ENCODE results near the gene ZNF484.
"Not testable (repeated sequence)": the region's sequence is repeated elsewhere in the genome, so short reads cannot be mapped to it uniquely, and the experiment has no call there.

Gene ZNF484

GRCh38 chr9:92875373-92875772 lies 2.5 kb downstream of the ZNF484 start:
- H2AK5ac ChIP-seq (ENCODE audit: low read length), result no peak overlapping the region
- WGBS (ENCODE audit: extremely low coverage, insufficient coverage, low lambda C conversion rate), result no CpG with 5 or more reads among the region's 1 CpG

GRCh38 chr9:92870289-92870688 lies 7.5 kb downstream of the ZNF484 start:
- Histone ChIP-seq H3K27me3 (ENCODE audit: insufficient read depth, low read length, poor library complexity) (no peaks in the 10 kb centered on the region), H3K4me2 (ENCODE audit: low read length) (no peak overlapping the region), H3K4ac (ENCODE audit: low read depth, low read length) (no peak overlapping the region), H3K9ac (ENCODE audit: low read length) (no peak overlapping the region), H3K79me2 (ENCODE audit: control insufficient read depth, insufficient read depth, low read length) (peaks cover 2% of the 10 kb centered on the region), H3K27ac (ENCODE audit: low read depth, low read length) (no peak overlapping the region), H2BK15ac (replicated peaks; ENCODE audit: low read depth) (no peak overlapping the region), H3K36me3 (ENCODE audit: control insufficient read depth, insufficient read depth, low read length) (no peaks in the 10 kb centered on the region), H2BK120ac (ENCODE audit: low read depth, low read length) (no peak overlapping the region), H2AK5ac (ENCODE audit: low read length) (no peak overlapping the region), H4K8ac (ENCODE audit: low read depth, low read length) (no peak overlapping the region), H3K18ac (ENCODE audit: low read length) (no peak overlapping the region), H3K4me3 (ENCODE audit: low read length) (no peak overlapping the region), H3K79me1 (ENCODE audit: low read length) (peaks cover 10% of the 10 kb centered on the region), H3K4me1 (ENCODE audit: control insufficient read depth, low read depth, low read length) (no peaks in the 10 kb centered on the region), H2BK5ac (ENCODE audit: low read length) (no peak overlapping the region), H3K23ac (ENCODE audit: low read length) (no peak overlapping the region), H4K5ac (ENCODE audit: low read length) (no peak overlapping the region), H3K56ac (ENCODE audit: low read length) (no peak overlapping the region)
- no CpG with 5 or more reads among the region's 2 CpGs for WGBS (ENCODE audit: extremely low coverage, insufficient coverage, low lambda C conversion rate)
- no peak for DNase-seq

More at GRCh38 chr9:92875373-92875772, 2.5 kb downstream of the ZNF484 start:
- Histone ChIP-seq H3K79me1 (ENCODE audit: low read length) (peaks cover 8% of the 10 kb centered on the region), H3K18ac (ENCODE audit: low read length) (no peak overlapping the region), H3K4ac (ENCODE audit: low read depth, low read length) (no peak overlapping the region), H3K36me3 (ENCODE audit: control insufficient read depth, insufficient read depth, low read length) (no peaks in the 10 kb centered on the region), H2BK15ac (replicated peaks; ENCODE audit: low read depth) (no peak overlapping the region), H3K9ac (ENCODE audit: low read length) (no peak overlapping the region), H4K8ac (ENCODE audit: low read depth, low read length) (no peak overlapping the region), H3K79me2 (ENCODE audit: control insufficient read depth, insufficient read depth, low read length) (peaks cover 5% of the 10 kb centered on the region), H3K4me2 (ENCODE audit: low read length) (no peak overlapping the region), H2BK5ac (ENCODE audit: low read length) (no peak overlapping the region), H3K27me3 (ENCODE audit: insufficient read depth, low read length, poor library complexity) (no peaks in the 10 kb centered on the region), H3K23ac (ENCODE audit: low read length) (no peak overlapping the region), H3K27ac (ENCODE audit: low read depth, low read length) (no peak overlapping the region), H3K56ac (ENCODE audit: low read length) (no peak overlapping the region), H2BK120ac (ENCODE audit: low read depth, low read length) (no peak overlapping the region), H3K4me1 (ENCODE audit: control insufficient read depth, low read depth, low read length) (no peaks in the 10 kb centered on the region), H4K5ac (ENCODE audit: low read length) (no peak overlapping the region), H3K4me3 (ENCODE audit: low read length) (no peak overlapping the region)
- no peak for DNase-seq

- not testable (repeated sequence) for H4K8ac ChIP-seq (ENCODE audit: low read depth, low read length); H3K4me1 ChIP-seq (ENCODE audit: control insufficient read depth, low read depth, low read length); DNase-seq; H4K5ac ChIP-seq (ENCODE audit: low read length); H3K56ac ChIP-seq (ENCODE audit: low read length); H2AK5ac ChIP-seq (ENCODE audit: low read length); H2BK15ac ChIP-seq (replicated peaks; ENCODE audit: low read depth); H3K36me3 ChIP-seq (ENCODE audit: control insufficient read depth, insufficient read depth, low read length); H2BK120ac ChIP-seq (ENCODE audit: low read depth, low read length); H3K23ac ChIP-seq (ENCODE audit: low read length); H3K9ac ChIP-seq (ENCODE audit: low read length); H3K18ac ChIP-seq (ENCODE audit: low read length); H3K4me3 ChIP-seq (ENCODE audit: low read length); H3K27ac ChIP-seq (ENCODE audit: low read depth, low read length); H2BK5ac ChIP-seq (ENCODE audit: low read length); H3K79me1 ChIP-seq (ENCODE audit: low read length); H3K4ac ChIP-seq (ENCODE audit: low read depth, low read length); H3K79me2 ChIP-seq (ENCODE audit: control insufficient read depth, insufficient read depth, low read length); H3K27me3 ChIP-seq (ENCODE audit: insufficient read depth, low read length, poor library complexity); H3K4me2 ChIP-seq (ENCODE audit: low read length)
- WGBS (ENCODE audit: extremely low coverage, insufficient coverage, low lambda C conversion rate), result no CpG with 5 or more reads among the region's 2 CpGs
These were observed 11.2 kb downstream of the ZNF484 start for GRCh38 chr9:92866600-92866999.

DNA sequence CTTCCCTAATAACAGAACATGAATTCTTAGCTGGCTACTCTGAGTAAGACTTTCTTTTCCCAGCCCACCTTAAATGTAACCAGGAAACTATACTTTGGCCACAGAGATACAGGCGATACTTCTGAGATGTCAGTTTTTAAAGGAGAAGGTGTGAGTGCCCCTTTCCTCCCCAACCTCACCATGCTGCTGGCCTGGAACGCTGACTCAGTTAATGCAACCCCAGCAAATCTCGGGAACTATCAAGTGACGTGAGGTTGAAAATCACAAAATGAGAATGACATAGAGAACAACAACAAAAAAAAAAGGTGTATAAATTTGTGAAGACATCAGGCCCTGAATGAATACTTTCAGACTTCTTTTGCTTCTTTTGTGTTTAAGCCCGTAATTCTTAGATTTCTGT lies 13.7 kb downstream of the ZNF484 start:
- no CpG with 5 or more reads among the region's 5 CpGs for WGBS (ENCODE audit: extremely low coverage, insufficient coverage, low lambda C conversion rate)
- no peaks in the 10 kb centered on the region for H3K79me2 ChIP-seq (ENCODE audit: control insufficient read depth, insufficient read depth, low read length)
- no peak overlapping the region for H2BK15ac ChIP-seq (replicated peaks; ENCODE audit: low read depth)
- peaks cover 4% of the 10 kb centered on the region for H3K79me1 ChIP-seq (ENCODE audit: low read length)
- H3K36me3 ChIP-seq (ENCODE audit: control insufficient read depth, insufficient read depth, low read length), result no peaks in the 10 kb centered on the region
- H3K27ac ChIP-seq (ENCODE audit: low read depth, low read length), result no peak overlapping the region
- H3K4me3 ChIP-seq (ENCODE audit: low read length), result no peak overlapping the region
- H4K5ac ChIP-seq (ENCODE audit: low read length), result no peak overlapping the region
- no peak overlapping the region for H2BK120ac ChIP-seq (ENCODE audit: low read depth, low read length)
- no peak overlapping the region for H2BK5ac ChIP-seq (ENCODE audit: low read length)
- H3K4ac ChIP-seq (ENCODE audit: low read depth, low read length), result no peak overlapping the region
- no peak overlapping the region for H2AK5ac ChIP-seq (ENCODE audit: low read length)
- H3K4me2 ChIP-seq (ENCODE audit: low read length), result no peak overlapping the region
- H3K18ac ChIP-seq (ENCODE audit: low read length), result no peak overlapping the region
- no peak overlapping the region for H3K56ac ChIP-seq (ENCODE audit: low read length)
- H3K27me3 ChIP-seq (ENCODE audit: insufficient read depth, low read length, poor library complexity), result no peaks in the 10 kb centered on the region
- H4K8ac ChIP-seq (ENCODE audit: low read depth, low read length), result no peak overlapping the region
- no peak overlapping the region for H3K23ac ChIP-seq (ENCODE audit: low read length)
- H3K9ac ChIP-seq (ENCODE audit: low read length), result no peak overlapping the region
- no peaks in the 10 kb centered on the region for H3K4me1 ChIP-seq (ENCODE audit: control insufficient read depth, low read depth, low read length)
- DNase-seq, result no peak

GRCh38 chr9:92860867-92861266 lies 17.0 kb downstream of the ZNF484 start:
- Histone ChIP-seq H3K9ac (ENCODE audit: low read length) (no peak overlapping the region), H3K4me2 (ENCODE audit: low read length) (no peak overlapping the region), H3K18ac (ENCODE audit: low read length) (no peak overlapping the region), H3K23ac (ENCODE audit: low read length) (no peak overlapping the region), H2BK15ac (replicated peaks; ENCODE audit: low read depth) (no peak overlapping the region), H3K4ac (ENCODE audit: low read depth, low read length) (no peak overlapping the region), H2BK120ac (ENCODE audit: low read depth, low read length) (no peak overlapping the region), H3K79me2 (ENCODE audit: control insufficient read depth, insufficient read depth, low read length) (no peaks in the 10 kb centered on the region), H3K27ac (ENCODE audit: low read depth, low read length) (no peak overlapping the region), H3K27me3 (ENCODE audit: insufficient read depth, low read length, poor library complexity) (no peaks in the 10 kb centered on the region), H4K5ac (ENCODE audit: low read length) (no peak overlapping the region), H2BK5ac (ENCODE audit: low read length) (no peak overlapping the region), H3K56ac (ENCODE audit: low read length) (no peak overlapping the region), H2AK5ac (ENCODE audit: low read length) (no peak overlapping the region), H3K4me1 (ENCODE audit: control insufficient read depth, low read depth, low read length) (no peaks in the 10 kb centered on the region), H3K4me3 (ENCODE audit: low read length) (no peak overlapping the region), H3K79me1 (ENCODE audit: low read length) (no peaks in the 10 kb centered on the region), H4K8ac (ENCODE audit: low read depth, low read length) (no peak overlapping the region), H3K36me3 (ENCODE audit: control insufficient read depth, insufficient read depth, low read length) (no peaks in the 10 kb centered on the region)
- no peak for DNase-seq
- no CpG with 5 or more reads among the region's 1 CpG for whole genome bisulfite sequencing (ENCODE audit: extremely low coverage, insufficient coverage, low lambda C conversion rate)

GRCh38 chr9:92857236-92857635 lies 20.6 kb downstream of the ZNF484 start:
- Histone ChIP-seq H3K36me3 (ENCODE audit: control insufficient read depth, insufficient read depth, low read length) (peaks cover 2% of the 10 kb centered on the region), H3K18ac (ENCODE audit: low read length) (no peak overlapping the region), H3K79me1 (ENCODE audit: low read length) (no peaks in the 10 kb centered on the region), H3K4me1 (ENCODE audit: control insufficient read depth, low read depth, low read length) (no peaks in the 10 kb centered on the region), H4K5ac (ENCODE audit: low read length) (no peak overlapping the region), H3K9ac (ENCODE audit: low read length) (no peak overlapping the region), H3K4me2 (ENCODE audit: low read length) (no peak overlapping the region), H4K8ac (ENCODE audit: low read depth, low read length) (no peak overlapping the region), H3K27ac (ENCODE audit: low read depth, low read length) (no peak overlapping the region), H3K4ac (ENCODE audit: low read depth, low read length) (no peak overlapping the region), H3K23ac (ENCODE audit: low read length) (no peak overlapping the region), H2BK120ac (ENCODE audit: low read depth, low read length) (no peak overlapping the region), H2AK5ac (ENCODE audit: low read length) (no peak overlapping the region), H3K79me2 (ENCODE audit: control insufficient read depth, insufficient read depth, low read length) (no peaks in the 10 kb centered on the region), H3K27me3 (ENCODE audit: insufficient read depth, low read length, poor library complexity) (no peaks in the 10 kb centered on the region), H3K4me3 (ENCODE audit: low read length) (no peak overlapping the region), H2BK5ac (ENCODE audit: low read length) (no peak overlapping the region), H3K56ac (ENCODE audit: low read length) (no peak overlapping the region), H2BK15ac (replicated peaks; ENCODE audit: low read depth) (no peak overlapping the region)
- no peak for DNase-seq
